ENCODE measurements around the gene TRIP13.

Gene TRIP13

GRCh38 chr5:909086-909485 lies 16.4 kb downstream of the TRIP13 start:
- no peaks in the 10 kb centered on the region for H3K9me3 Mint-ChIP-seq
- H3K36me3 Mint-ChIP-seq (ENCODE audit: low read depth) = peaks cover 62% of the 10 kb centered on the region
- H3K4me3 Mint-ChIP-seq = no peak overlapping the region
- no peaks in the 10 kb centered on the region for H3K27me3 Mint-ChIP-seq (ENCODE audit: low read depth, poor library complexity)
- no peak for TF ChIP-seq CTCF (IDR thresholded peaks at IDR 0.05)
- no peak overlapping the region for H3K27ac Mint-ChIP-seq
- peaks cover 5% of the 10 kb centered on the region for H3K4me1 Mint-ChIP-seq
- no peak for DNase-seq

- Mint-ChIP-seq H3K36me3 (ENCODE audit: low read depth) (peaks cover 63% of the 10 kb centered on the region), H3K4me1 (peaks cover 5% of the 10 kb centered on the region), H3K27ac (no peak overlapping the region), H3K9me3 (no peaks in the 10 kb centered on the region), H3K4me3 (no peak overlapping the region), H3K27me3 (ENCODE audit: low read depth, poor library complexity) (no peaks in the 10 kb centered on the region)
- no peak for DNase-seq
- TF ChIP-seq CTCF (IDR thresholded peaks at IDR 0.05) = no peak
Observed at GRCh38 chr5:909994-910768, 17.5 kb downstream of the TRIP13 start.

- H3K27ac Mint-ChIP-seq = no peak overlapping the region
Observed at GRCh38 chr5:910769-911160, 18.1 kb downstream of the TRIP13 start.

GRCh38 chr5:911601-912000 lies 18.9 kb downstream of the TRIP13 start:
- no peak for TF ChIP-seq CTCF (IDR thresholded peaks at IDR 0.05)
- H3K4me3 Mint-ChIP-seq = no peak overlapping the region
- H3K27ac Mint-ChIP-seq = no peak overlapping the region
- peaks cover 5% of the 10 kb centered on the region for H3K4me1 Mint-ChIP-seq
- no peaks in the 10 kb centered on the region for H3K27me3 Mint-ChIP-seq (ENCODE audit: low read depth, poor library complexity)
- H3K9me3 Mint-ChIP-seq = no peaks in the 10 kb centered on the region
- DNase-seq = no peak
- H3K36me3 Mint-ChIP-seq (ENCODE audit: low read depth) = peaks cover 53% of the 10 kb centered on the region

More at GRCh38 chr5:910769-911160, 18.1 kb downstream of the TRIP13 start:
- no peak for DNase-seq
- H3K4me1 Mint-ChIP-seq = peaks cover 5% of the 10 kb centered on the region
- H3K9me3 Mint-ChIP-seq = no peaks in the 10 kb centered on the region
- TF ChIP-seq CTCF (IDR thresholded peaks at IDR 0.05) = no peak
- peaks cover 57% of the 10 kb centered on the region for H3K36me3 Mint-ChIP-seq (ENCODE audit: low read depth)
- H3K27me3 Mint-ChIP-seq (ENCODE audit: low read depth, poor library complexity) = no peaks in the 10 kb centered on the region
- H3K4me3 Mint-ChIP-seq = no peak overlapping the region

- H3K36me3 Mint-ChIP-seq (ENCODE audit: low read depth) = peaks cover 47% of the 10 kb centered on the region
- H3K9me3 Mint-ChIP-seq = no peaks in the 10 kb centered on the region
- H3K4me1 Mint-ChIP-seq = peaks cover 5% of the 10 kb centered on the region
- no peaks in the 10 kb centered on the region for H3K27me3 Mint-ChIP-seq (ENCODE audit: low read depth, poor library complexity)
- peak overlapping the region; percentile 22 for H3K27ac Mint-ChIP-seq
- DNase-seq = no peak
- TF ChIP-seq CTCF (IDR thresholded peaks at IDR 0.05) = no peak
- no peak overlapping the region for H3K4me3 Mint-ChIP-seq
Observed at GRCh38 chr5:912280-913091, 19.8 kb downstream of the TRIP13 start.

All from nephron progenitor cell (in vitro differentiated cells).